HL-60 (cell line): Measurements from ENCODE around the gene SGCA.

Source experiments
- DNase-seq, 2 experiments: peaks; one replicate each; pipeline ENCODE4 v3.0.0-alpha.2; 2010 to 2020; ENCODE audit warnings: low read depth in 1 of 2, low spot score in 1 of 2
- H3K27ac ChIP-seq: fragments of 250-450 bp; sonication (Bioruptor Pico); replicated peaks from 2 replicates; pipeline ENCODE4 v1.5.1; 2020; ENCODE audit warnings: mild to moderate bottlenecking, moderate library complexity
- H3K27me3 ChIP-seq: fragments of 250-450 bp; sonication (Bioruptor Pico); 2 replicates; pipeline ENCODE4 v1.5.1; 2021; ENCODE audit warnings: mild to moderate bottlenecking, moderate library complexity; ENCODE audit not compliant: insufficient read depth, poor library complexity, severe bottlenecking
- H3K4me3 ChIP-seq: replicated peaks from 2 replicates; pipeline ENCODE4 v1.5.1; 2011; ENCODE audit warnings: mild to moderate bottlenecking, control low read depth, low read length; ENCODE audit not compliant: insufficient read depth
- CTCF ChIP-seq: IDR thresholded peaks from one replicate; pipeline ENCODE4 v1.5.1; 2011; ENCODE audit warnings: low read length, control low read depth, inconsistent platforms; ENCODE audit not compliant: insufficient read depth
- GABPA ChIP-seq: IDR thresholded peaks from 2 replicates; pipeline ENCODE4 v1.6.1; 2012; ENCODE audit warnings: low read depth
- POLR2AphosphoS5 ChIP-seq: IDR thresholded peaks from 2 replicates; pipeline ENCODE4 v1.6.1; 2012; ENCODE audit warnings: low read depth
- REST ChIP-seq: IDR thresholded peaks from 2 replicates; pipeline ENCODE4 v1.6.1; 2012; ENCODE audit warnings: low read depth; ENCODE audit not compliant: insufficient replicate concordance
- SPI1 ChIP-seq: IDR thresholded peaks from 2 replicates; pipeline ENCODE4 v1.6.1; 2012; ENCODE audit warnings: low read depth, mild to moderate bottlenecking, borderline replicate concordance

SGCA gene

DNA sequence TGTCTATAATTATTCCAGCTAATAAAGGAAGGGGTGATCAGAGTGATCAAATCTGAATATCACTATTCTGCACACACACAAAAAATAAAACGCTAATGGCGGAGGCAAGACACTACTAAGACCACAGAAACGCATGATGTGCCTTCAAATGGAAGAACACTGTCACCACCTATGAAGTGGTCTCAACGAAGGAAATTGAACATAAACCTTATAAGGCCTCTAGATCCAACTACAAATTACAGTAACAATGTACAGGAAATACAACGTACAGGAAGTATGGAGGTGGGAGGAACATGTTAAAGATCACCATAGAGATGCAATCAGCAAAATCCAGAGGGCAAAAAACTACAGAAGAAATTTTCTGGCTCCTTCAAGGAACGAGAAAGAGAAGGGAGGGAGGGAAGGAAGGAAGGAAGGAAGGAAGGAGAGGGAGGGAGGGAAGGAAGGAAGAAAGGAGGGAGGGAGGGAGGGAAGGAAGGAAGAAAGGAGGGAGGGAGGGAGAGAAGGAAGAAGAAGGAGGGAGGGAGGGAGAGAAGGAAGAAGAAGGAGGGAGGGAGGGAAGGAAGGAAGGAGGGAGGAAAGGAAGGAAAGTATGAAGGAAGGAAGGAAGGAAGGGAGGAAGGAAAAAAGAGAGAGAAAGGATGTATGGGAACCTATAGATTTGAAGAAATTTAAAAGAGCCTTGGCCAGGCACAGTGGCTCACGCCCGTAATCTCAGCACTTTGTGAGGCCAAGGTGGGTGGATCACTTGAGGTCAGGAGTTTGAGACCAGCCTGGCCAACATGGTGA lies 3.1 kb upstream of the SGCA start:
- peaks cover under 1% of the 10 kb centered on the region for H3K27me3 ChIP-seq
- TF ChIP-seq CTCF (no peak), SPI1 (no peak), POLR2AphosphoS5 (no peak), REST (no peak), GABPA (no peak)
- no peak for DNase-seq
- H3K27ac ChIP-seq, result no peak overlapping the region
- no peak overlapping the region for H3K4me3 ChIP-seq

GRCh38 chr17:50163843-50164696 lies 1.7 kb upstream of the SGCA start:
- DNase-seq, result no peak
- TF ChIP-seq POLR2AphosphoS5, result no peak
- TF ChIP-seq SPI1, result no peak
- TF ChIP-seq GABPA, result no peak
- TF ChIP-seq CTCF, result no peak
- no peak for TF ChIP-seq REST
- no peak overlapping the region for H3K4me3 ChIP-seq
- no peak overlapping the region for H3K27ac ChIP-seq
- peaks cover 5% of the 10 kb centered on the region for H3K27me3 ChIP-seq

GRCh38 chr17:50164697-50164988 lies 1.2 kb upstream of the SGCA start:
- Histone ChIP-seq H3K4me3 (no peak overlapping the region), H3K27me3 (peaks cover 5% of the 10 kb centered on the region), H3K27ac (no peak overlapping the region)
- no peak for DNase-seq
- TF ChIP-seq GABPA (no peak), SPI1 (no peak), REST (no peak), CTCF (no peak), POLR2AphosphoS5 (no peak)
